Motor neuron (in vitro differentiated cells): ENCODE measurements around the gene GTF2F2. TPM values are rescaled to one million over a fixed set of nuclear protein-coding genes. Genes with fewer than 3 reads are reported as not detected.
A peak's percentile ranks its signal among the peaks of the same experiment; 100 is the strongest.

ENCODE experiments used
- ATAC-seq, 8 experiments: fragments of 200-7000 bp; cut with Tn5 transposase; replicated peaks in 6 of 8; 2 replicates each; pipeline ENCODE4 v1.8.0; 2021; ENCODE audit warnings: mild to moderate bottlenecking in 8 of 8, moderate library complexity in 8 of 8
- H3K27ac ChIP-seq, 2 donors: fragments of 250-450 bp; sonication (Bioruptor Pico); 2 replicates each; pipeline ENCODE4 v1.9.0; 2021; ENCODE audit warnings: antibody characterized with exemption in 2 of 2, mild to moderate bottlenecking in 2 of 2, moderate library complexity in 1 of 2
- H3K4me1 ChIP-seq, 2 donors: fragments of 250-450 bp; sonication (Bioruptor Pico); replicated peaks in 1 of 2; 2 replicates each; pipeline ENCODE4 v1.6.1; 2021; ENCODE audit warnings: antibody characterized with exemption in 2 of 2, mild to moderate bottlenecking in 2 of 2, moderate library complexity in 1 of 2
- H3K4me3 ChIP-seq, 5 donors: fragments of 250-450 bp; sonication (Bioruptor Pico); 2 replicates each; pipeline ENCODE4 v1.9.0; 2021; ENCODE audit warnings: antibody characterized with exemption in 5 of 5, mild to moderate bottlenecking in 5 of 5, moderate library complexity in 4 of 5
- WGBS, 10 experiments: fragments of 450-650 bp; shearing (Covaris generic); methylation state at CpG; one replicate each; pipeline ENCODE4 v1.0.0; 2022; 5-methylcytosine and 5-hydroxymethylcytosine counted together
- in situ Hi-C, 9 experiments: fragments of 400-800 bp; cut with MboI; loops; one replicate each; pipeline ENCODE4 v1.15.0; 2021; ENCODE audit warnings: low sequenced_read_pairs in 9 of 9, low pct_unique_long_range_greater_than_20kb in 2 of 9; ENCODE audit not compliant: unreplicated experiment in 9 of 9
- total RNA-seq, 8 experiments: library from RNA; unstranded; fragments of 300-600 nt; gene quantifications; 2 replicates each; pipeline versions ENCODE4 v1.2.3 to v1.2.4, GENCODE V29; 2022

Gene GTF2F2, protein sequence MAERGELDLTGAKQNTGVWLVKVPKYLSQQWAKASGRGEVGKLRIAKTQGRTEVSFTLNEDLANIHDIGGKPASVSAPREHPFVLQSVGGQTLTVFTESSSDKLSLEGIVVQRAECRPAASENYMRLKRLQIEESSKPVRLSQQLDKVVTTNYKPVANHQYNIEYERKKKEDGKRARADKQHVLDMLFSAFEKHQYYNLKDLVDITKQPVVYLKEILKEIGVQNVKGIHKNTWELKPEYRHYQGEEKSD
- 10 to 100 TPM; 22.9 to 39.7 (median 33.4) TPM for total RNA-seq

GRCh38 chr13:45119991-45120864 is at the start of gene GTF2F2:
GTF2F2 (plus strand) TSS chr13:45120510; CDS start chr13:45120656, 146 bp downstream.
- H3K4me3 ChIP-seq, result peak within 1 kb of the TSS; percentile 83 to 98 (median 88)
- peaks cover 13 to 16% of the 10 kb centered on the region in 2 donors for H3K4me1 ChIP-seq
- ATAC-seq, result peak; percentile 69 to 93 (median 86)
- WGBS, 10 experiments, result 0 to 13% (median 2%) methylated on average over 1 to 33 of the region's 53 CpGs
- in situ Hi-C loops, result no loop called here
- peak within 1 kb of the TSS; percentile 77 to 81 for H3K27ac ChIP-seq

DNA sequence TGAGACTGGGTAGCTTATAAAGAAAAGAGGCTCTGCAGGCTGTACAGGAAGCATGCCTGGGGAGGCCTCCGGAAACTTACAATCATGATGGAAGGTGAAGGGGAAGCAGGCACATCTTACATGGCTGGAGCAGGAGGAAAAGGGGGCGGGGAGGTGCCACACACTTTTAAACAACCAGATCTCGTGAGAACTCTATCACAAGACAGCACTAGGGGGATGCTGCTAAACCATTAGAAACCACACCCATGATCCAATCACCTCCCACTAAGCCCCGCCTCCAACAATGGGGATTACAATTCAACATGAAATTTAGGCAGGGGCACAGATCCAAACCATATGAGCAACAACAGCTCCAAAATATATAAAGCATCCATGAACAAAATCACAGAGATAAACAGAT is 46.5 kb upstream of the GTF2F2 start:
- no peak for ATAC-seq
- in situ Hi-C loops, result loop anchor here in 1 of 9 experiments (25.0 kb wide), 1 partner anchor 238 kb away; no protein-coding TSS in a partner anchor
- 81 to 100% (median 95%) methylated on average over 1 to 3 of the region's 4 CpGs; no CpG with 5 or more reads in 2 of the 10 experiments for whole genome bisulfite sequencing, 10 experiments
- Histone ChIP-seq H3K27ac (no peak overlapping the region), H3K4me1 (no peaks in the 10 kb centered on the region), H3K4me3 (no peak overlapping the region)

GRCh38 chr13:45074721-45075120 is 45.6 kb upstream of the GTF2F2 start:
- WGBS, 10 experiments, result 51 to 94% (median 83%) methylated on average over 1 to 6 of the region's 6 CpGs; no CpG with 5 or more reads in 1 of the 10 experiments
- H3K4me3 ChIP-seq, result no peak overlapping the region
- no peak for ATAC-seq
- no peaks in the 10 kb centered on the region for H3K4me1 ChIP-seq
- H3K27ac ChIP-seq, result no peak overlapping the region
- in situ Hi-C loops, result loop anchor here in 1 of 9 experiments (25.0 kb wide), 1 partner anchor 238 kb away; no protein-coding TSS in a partner anchor

GRCh38 chr13:45078003-45078402 is 42.3 kb upstream of the GTF2F2 start:
- H3K4me3 ChIP-seq, result no peak overlapping the region
- no peak for ATAC-seq
- 0 to 100% (median 88%) methylated on average over 1 of the region's 1 CpG for WGBS, 10 experiments
- in situ Hi-C loops, result no loop called here
- H3K27ac ChIP-seq, result no peak overlapping the region
- no peaks in the 10 kb centered on the region for H3K4me1 ChIP-seq

DNA sequence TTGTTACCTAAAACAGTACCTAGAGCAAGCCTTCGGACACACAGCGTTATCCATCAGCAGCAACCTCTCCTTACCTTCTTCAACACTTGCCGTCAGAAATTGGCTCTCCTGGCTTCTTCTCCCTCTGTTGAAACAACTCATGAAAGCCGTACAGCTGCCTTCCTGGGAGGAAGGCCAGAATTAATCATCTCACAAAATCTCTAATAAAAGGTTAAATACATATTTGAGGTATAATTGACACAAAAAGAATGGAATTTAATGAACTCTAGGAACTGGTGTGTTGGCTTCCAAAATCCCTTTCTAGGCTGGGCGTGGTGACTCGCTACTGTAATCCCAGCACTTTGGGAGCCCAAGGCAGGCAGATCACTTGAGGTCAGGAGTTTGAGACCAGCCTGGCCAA is 37.3 kb upstream of the GTF2F2 start:
- H3K4me3 ChIP-seq, result no peak overlapping the region
- 57 to 100% (median 85%) methylated on average over 1 to 6 of the region's 6 CpGs; no CpG with 5 or more reads in 3 of the 10 experiments for WGBS, 10 experiments
- H3K4me1 ChIP-seq, result no peaks in the 10 kb centered on the region
- no peak for ATAC-seq
- in situ Hi-C loops, result no loop called here
- H3K27ac ChIP-seq, result no peak overlapping the region

DNA sequence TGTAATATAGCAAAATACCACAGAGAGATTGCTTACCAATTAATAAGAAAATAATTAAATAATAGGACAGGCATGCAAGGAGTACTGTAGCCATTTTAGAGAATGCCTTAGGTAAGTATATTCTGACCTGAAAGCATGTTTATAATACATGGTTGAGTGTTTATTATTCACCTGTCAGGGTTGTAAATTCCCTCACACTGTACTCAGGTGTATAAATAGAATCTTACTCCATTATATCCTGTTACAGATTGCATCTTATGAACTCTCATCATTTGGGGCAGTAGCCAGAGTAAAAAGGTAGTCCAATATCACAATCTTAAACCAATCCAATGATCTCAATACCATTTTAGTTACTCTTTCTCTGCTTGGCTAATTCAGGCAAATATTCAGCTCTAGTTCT is 35.8 kb upstream of the GTF2F2 start:
- no peaks in the 10 kb centered on the region for H3K4me1 ChIP-seq
- no peak overlapping the region for H3K27ac ChIP-seq
- ATAC-seq, result no peak
- in situ Hi-C loops, result no loop called here
- H3K4me3 ChIP-seq, result no peak overlapping the region

GRCh38 chr13:45086484-45086883 is 33.8 kb upstream of the GTF2F2 start:
- in situ Hi-C loops, result no loop called here

GRCh38 chr13:45092663-45093062 is 27.6 kb upstream of the GTF2F2 start:
- H3K4me3 ChIP-seq, result no peak overlapping the region
- in situ Hi-C loops, result no loop called here
- WGBS, 10 experiments, result 0 to 100% (median 36%) methylated on average over 1 to 2 of the region's 2 CpGs; no CpG with 5 or more reads in 4 of the 10 experiments
- no peaks in the 10 kb centered on the region for H3K4me1 ChIP-seq
- no peak overlapping the region for H3K27ac ChIP-seq
- no peak for ATAC-seq

More at GRCh38 chr13:45086484-45086883, 33.8 kb upstream of the GTF2F2 start:
- no peak for ATAC-seq
- no peak overlapping the region for H3K27ac ChIP-seq
- H3K4me1 ChIP-seq, result no peaks in the 10 kb centered on the region
- H3K4me3 ChIP-seq, result no peak overlapping the region
- WGBS, 10 experiments, result 0 to 100% (median 76%) methylated on average over 1 to 3 of the region's 3 CpGs; no CpG with 5 or more reads in 2 of the 10 experiments

- H3K4me3 ChIP-seq, result no peak overlapping the region
- no peak overlapping the region for H3K27ac ChIP-seq
- peaks cover 18 to 28% of the 10 kb centered on the region in 2 donors for H3K4me1 ChIP-seq
- 0 to 100% (median 75%) methylated on average over 1 to 5 of the region's 5 CpGs for WGBS, 10 experiments
- in situ Hi-C loops, result no loop called here
- peak in 2 of 8 experiments; percentile 92 to 93 for ATAC-seq
Measured at GRCh38 chr13:45100573-45101262, 19.6 kb upstream of the GTF2F2 start.

GRCh38 chr13:45101327-45102018 is 18.8 kb upstream of the GTF2F2 start:
- in situ Hi-C loops, result no loop called here
- Histone ChIP-seq H3K4me3 (no peak overlapping the region), H3K4me1 (peaks cover 18 to 28% of the 10 kb centered on the region in 2 donors), H3K27ac (peak overlapping the region in 1 of 2 donors; percentile 49)
- no peak for ATAC-seq
- WGBS, 10 experiments, result 0 to 92% (median 83%) methylated on average over 1 to 8 of the region's 10 CpGs

GRCh38 chr13:45102136-45102507 is 18.2 kb upstream of the GTF2F2 start:
- Histone ChIP-seq H3K4me1 (peaks cover 18 to 28% of the 10 kb centered on the region in 2 donors), H3K27ac (peak overlapping the region in 1 of 2 donors; percentile 49), H3K4me3 (no peak overlapping the region)
- in situ Hi-C loops, result no loop called here
- ATAC-seq, result peak in 5 of 8 experiments; percentile 16 to 52 (median 32)
- 10 to 90% (median 45%) methylated on average over 2 to 5 of the region's 6 CpGs; no CpG with 5 or more reads in 1 of the 10 experiments for whole genome bisulfite sequencing, 10 experiments

DNA sequence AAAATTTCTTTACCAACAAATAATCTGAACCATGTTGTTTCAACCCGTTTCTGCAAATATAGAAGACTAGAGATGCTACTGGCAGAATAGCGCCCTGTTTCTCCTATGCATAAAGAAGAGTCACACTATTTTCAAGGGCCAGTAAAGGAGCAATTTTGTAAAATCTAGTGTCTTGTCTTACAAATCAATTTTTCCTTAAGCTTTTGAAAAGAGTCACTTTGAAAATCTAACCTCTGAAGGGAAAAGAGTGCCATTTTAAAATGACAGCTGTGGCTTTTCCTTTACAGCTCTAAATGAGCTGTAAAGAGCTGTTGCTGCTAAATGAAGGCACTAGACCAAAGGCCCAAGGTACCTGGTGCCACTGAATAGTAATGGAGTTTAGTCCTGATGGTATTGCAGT is 16.9 kb upstream of the GTF2F2 start:
- WGBS, 10 experiments, result 40 to 78% (median 59%) methylated on average over 1 to 2 of the region's 2 CpGs; no CpG with 5 or more reads in 2 of the 10 experiments
- Histone ChIP-seq H3K4me3 (no peak overlapping the region), H3K4me1 (peaks cover 18 to 28% of the 10 kb centered on the region in 2 donors), H3K27ac (no peak overlapping the region)
- in situ Hi-C loops, result no loop called here
- no peak for ATAC-seq
